Measurements from ENCODE around the gene DRC3.

GRCh38 chr17:17983376-17983775 is 10.7 kb downstream of the DRC3 start:
- no peak for TF ChIP-seq CTCF (IDR thresholded peaks at IDR 0.05 in 2 of 3, conservative IDR thresholded peaks at IDR 0.05 in 1 of 3; ENCODE audit: control insufficient read depth in 2 of 3, extremely low read depth in 1 of 3, insufficient read depth in 1 of 3, low read depth in 3 of 3, low read length in 3 of 3)
- no peak for TF ChIP-seq ATF3 (IDR thresholded peaks at IDR 0.05; ENCODE audit: borderline replicate concordance, extremely low read depth, low read depth, low read length)
- TF ChIP-seq SUPT20H (IDR thresholded peaks at IDR 0.05; ENCODE audit: borderline replicate concordance, control insufficient read depth, low read depth, low read length): no peak
- TF ChIP-seq USF2 (IDR thresholded peaks at IDR 0.05; ENCODE audit: borderline replicate concordance, low read depth, low read length): no peak
